HG03439 (cell line): ENCODE results near the gene USP6NL.
A peak's percentile ranks its signal among the peaks of the same experiment; 100 is the strongest.

ENCODE experiments used
- ATAC-seq: cut with Tn5 transposase; IDR thresholded peaks from one replicate; pipeline ENCODE4 v1.9.1; 2021; ENCODE audit warnings: mild to moderate bottlenecking, moderate library complexity; ENCODE audit not compliant: unreplicated experiment

The USP6NL gene

DNA sequence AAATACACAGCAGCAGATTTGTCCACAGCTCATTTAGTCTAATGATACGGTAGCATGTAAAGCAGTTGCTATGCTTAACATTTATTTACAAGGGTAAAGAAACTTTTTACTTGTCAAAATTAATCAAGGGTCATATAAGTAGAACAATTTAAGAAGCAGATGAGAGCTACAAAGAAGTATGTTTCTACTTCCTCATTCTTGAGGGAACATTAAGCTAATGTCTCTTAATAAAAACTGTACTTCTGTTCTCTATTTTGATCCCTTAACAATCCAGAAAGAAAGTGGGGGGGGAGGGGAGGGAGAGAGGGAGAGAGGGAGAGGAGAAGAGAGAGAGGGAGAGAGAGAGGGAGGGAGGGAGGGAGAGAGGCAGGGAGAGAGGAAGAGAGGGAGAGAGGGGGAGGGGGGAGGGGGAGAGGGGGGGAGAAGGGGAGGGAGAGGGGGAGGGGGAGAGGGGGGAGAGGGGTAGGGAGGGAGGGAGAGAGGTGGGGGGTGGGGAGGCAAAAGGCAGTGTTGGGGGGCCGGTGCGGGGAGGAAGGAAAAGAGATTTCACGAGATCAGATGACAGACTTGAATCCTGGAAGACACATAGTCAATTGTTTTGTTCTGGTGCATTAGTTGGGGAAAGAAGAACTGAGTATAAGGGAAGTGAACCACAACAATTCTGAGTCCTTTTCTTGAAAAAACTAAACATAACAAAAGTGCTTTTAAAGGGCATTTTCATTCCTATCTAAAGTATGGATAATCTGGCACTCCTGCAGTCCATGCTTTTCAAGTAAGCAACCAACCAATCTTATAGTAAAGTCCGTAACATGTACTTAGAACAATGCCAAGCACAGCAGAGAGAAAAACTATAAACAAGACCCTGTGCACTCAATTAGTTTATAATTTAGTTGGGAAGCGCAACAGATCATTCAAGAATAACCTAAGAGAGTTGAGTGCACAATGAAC, 128.0 kb downstream of the USP6NL start:
- no peak for ATAC-seq

DNA sequence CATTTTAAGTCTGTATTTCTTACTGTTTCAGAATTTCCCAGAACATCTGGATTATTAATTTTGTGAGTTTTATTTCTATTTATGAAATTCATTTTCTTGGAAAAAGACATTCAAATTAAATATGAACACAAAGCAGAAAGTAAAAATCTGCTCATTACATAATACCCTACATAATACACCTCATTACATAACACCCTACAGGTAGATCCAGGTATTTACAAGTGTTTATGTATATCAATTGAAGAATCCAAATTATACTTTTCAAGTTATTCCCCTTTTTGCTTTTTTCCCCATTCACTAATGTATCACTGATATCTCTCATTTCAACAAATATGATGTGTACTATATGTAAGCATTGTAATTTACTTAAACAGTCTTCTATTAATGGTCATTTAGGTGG, 129.1 kb downstream of the USP6NL start:
- ATAC-seq: no peak

DNA sequence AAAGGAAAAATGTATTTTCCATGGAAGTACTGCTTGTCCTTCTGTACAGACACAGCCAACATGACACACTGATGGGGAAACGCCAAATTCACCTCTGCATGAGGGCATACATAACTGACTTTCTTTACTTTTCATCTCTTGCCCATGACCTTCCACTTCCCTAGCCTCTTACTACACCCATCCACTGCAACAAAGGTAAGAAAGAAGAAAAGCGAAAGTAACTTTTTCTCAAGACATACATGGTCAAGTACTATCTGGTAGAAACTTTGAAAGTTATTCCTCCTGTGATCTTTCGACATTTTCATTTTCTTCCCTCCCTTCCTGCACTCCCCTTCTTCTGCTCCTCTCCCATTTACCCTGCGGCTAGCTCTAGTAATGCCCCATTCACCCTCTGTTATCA, 130.8 kb downstream of the USP6NL start:
- ATAC-seq: no peak

DNA sequence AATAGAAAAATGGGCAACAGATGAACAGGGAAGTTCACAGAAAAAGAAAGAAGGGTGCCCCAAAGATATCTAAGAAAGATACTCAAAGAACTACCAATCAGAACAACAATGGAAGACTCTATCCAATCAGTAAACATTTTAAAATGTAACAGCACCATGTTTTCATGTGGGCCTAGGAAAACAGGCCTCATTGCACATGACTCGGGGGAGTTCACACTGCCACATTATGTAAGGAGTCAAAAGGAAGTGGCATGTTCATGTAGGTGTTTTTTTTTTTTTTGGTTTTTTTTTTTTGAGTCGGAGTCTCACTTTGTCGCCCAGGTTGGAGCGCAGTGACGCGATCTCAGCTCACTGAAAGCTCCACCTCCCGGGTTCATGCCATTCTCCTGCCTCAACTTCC, 132.2 kb downstream of the USP6NL start:
- no peak for ATAC-seq

DNA sequence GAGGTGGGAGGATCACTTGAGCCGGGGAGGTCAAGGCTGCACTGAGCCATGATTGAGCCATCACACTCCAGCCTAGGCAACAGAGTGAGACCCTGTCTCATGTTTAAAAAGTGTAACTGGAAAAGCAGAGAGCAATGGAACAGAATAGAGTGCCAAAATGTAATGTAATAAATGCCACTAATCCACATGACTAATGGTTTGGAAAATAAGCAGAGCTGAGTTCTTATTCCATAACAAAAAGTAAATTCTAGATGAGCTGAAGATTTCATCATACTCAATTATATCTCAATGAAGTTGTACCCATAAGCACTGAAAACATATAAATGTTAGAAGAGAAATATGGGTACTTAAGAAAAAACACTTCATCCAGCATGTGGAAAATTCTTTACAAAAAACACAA, 132.6 kb downstream of the USP6NL start:
- ATAC-seq: no peak

DNA sequence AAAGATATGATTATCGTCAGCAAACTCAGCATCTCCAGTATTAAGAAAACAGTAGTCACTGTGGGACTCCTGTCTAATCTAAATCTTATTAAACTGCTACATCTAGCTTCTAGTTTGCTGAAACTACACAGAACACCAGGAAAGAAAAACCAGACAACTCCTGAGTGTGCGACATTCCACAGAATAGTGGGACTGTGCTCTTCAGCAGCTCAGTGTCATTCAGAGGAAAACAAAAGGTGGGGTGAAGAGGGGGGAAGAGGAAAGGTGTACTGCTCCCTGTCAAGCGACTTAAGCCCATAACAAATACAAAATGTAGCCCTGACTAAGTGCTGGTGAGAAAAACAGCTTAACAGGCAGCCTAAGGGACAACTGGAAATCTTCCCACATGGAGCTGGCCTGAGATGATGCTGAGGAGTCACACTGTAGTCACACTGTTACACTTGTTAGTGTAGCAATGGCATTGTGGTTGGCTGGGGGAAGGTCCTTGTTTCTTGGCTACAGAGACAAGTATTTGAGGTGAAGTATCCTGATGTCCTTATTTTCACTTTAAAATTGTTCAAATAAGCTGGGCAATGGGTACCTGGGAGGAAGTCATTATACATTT, 135.5 kb downstream of the USP6NL start:
- ATAC-seq: no peak

DNA sequence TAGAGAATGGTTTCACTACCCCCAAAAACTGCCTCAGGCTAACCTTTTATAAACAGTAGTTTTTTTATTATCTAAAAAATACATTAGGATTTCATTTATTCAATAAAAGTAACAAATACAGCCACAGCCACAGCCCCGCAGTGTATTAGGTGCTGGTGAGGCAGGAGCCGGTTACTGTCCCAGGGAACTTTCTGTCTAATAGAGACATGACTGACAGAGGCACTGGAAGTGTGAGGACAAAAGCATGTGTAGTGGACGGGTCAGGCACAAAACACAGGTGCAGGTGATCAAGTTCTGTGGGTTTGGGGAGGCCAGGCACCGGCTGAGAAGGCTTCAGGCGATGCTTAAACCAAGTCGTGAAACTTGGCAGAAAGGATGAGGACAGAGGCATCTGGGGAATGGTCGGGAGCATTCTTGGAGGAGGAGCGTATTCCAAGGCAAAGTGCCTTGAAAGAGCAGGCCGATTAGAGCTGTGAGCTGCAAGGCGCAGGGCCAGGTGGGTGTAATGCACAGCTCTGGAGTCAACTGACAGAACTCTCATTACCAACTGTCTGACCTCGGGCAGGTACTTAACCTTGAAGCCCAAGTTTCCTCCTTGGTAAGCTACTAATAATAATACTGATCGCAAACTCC, 138.2 kb downstream of the USP6NL start:
- no peak for ATAC-seq

DNA sequence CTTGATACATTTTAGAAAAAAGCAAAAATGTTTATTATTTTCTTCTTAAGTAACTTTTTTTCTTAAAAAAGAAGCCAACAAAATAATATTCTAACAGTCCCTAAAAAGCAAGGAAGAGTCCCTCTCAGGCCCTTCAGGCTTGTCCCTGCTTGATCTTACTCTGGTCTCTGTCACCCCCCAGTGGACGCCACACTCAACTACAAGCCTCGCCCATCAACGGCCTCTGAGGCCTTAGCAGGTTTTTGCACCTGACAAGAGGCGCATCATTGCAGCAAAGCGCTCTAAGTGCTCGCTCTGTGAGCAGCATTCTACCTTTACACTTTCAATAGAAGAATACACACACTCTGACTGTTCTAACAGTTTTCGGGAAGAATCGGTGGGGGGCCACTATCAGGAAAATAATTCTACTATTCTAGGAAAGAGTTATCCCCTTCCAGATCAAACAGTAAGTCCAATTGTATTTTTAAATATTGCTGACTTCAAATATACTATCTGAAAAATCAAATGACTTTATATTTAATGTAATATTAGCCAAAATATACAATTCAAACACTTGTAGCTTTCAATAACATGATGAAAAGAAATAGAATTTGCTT, 139.2 kb downstream of the USP6NL start:
- peak; percentile 80 for ATAC-seq

DNA sequence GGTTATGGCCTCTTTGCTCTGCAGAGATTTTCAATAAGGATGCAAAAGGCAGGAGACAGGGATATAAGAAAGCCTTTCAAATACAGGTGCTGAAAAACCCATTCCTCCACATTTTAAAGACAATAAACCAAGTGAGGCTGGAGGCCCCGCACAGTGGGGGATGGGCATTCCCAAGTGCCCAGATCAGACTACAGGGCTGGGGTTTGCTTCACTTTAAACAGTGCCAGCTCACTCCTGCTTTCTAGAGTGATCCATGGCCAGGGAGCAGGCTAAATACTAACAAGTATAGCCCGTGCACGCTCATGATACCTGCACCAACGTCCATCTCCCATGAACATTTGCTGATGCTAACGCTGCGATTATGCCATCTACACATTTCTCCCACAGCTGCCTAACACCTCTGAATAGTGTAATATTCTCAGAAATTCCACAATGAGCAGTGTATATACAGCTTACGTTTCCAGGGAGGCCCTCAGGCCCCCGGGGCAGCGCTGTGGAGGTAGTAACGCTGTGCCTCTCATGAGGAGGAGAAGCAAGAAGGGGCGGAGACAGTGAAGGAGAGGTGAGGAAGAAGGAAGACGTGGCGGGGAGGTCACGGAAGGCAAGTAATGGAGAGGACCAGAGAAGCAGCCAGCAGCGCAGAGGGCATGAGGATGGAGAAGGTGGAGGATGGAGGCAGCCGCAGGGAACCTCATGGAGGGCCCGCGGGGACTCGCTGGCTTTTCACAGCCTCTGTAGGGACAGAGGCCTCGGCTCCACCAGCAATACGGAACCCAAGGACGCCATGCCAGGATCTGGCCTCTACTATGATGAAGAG, 141.7 kb downstream of the USP6NL start:
- ATAC-seq: no peak

DNA sequence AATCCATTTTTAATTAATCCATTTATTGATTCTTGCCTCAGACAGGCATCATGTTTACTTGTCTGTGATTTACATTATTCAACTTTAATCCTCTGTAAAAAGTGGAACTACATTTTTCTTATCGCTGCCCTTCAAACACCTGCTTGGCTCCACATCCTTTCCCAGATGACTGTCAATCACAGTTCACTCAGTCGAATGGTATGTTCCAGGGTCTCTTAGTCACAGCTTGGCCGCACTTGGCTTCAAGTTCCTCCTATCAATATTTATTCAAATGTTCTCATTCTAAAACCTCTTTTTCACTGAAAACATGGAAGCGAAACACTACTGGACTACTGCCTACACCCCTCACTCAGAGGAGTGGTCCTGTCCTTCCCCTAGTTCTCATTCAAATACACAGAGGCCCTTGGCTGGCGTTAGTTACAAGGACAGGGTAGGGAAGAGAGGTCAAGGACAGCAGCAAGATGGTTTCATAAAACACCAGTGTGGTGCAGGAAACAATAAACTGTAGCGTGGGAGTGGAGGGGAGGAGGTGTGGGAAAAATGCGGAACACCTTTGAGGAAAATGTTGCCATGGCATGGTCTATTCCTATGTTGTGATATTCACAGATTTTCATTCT, 143.2 kb downstream of the USP6NL start:
- ATAC-seq: no peak

DNA sequence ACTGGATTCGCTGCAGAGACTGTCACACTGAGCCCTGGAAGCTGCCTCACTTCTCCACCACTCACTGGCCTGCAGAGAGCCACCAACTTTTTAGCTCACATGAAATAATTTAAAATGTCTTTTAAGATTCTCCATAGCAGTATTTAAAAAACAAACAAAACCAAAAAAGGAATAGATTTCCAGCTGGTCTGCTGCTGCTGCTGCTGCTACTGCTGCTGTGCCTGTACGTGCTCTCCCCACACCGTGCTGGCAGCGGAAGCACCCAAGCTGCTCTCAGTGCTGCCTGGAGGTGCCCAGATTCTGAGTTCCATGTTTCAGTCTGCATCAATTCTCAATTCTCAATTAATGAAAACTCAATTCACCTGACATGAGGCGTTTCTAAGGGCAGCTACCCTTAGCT, 146.0 kb downstream of the USP6NL start:
- ATAC-seq: no peak

DNA sequence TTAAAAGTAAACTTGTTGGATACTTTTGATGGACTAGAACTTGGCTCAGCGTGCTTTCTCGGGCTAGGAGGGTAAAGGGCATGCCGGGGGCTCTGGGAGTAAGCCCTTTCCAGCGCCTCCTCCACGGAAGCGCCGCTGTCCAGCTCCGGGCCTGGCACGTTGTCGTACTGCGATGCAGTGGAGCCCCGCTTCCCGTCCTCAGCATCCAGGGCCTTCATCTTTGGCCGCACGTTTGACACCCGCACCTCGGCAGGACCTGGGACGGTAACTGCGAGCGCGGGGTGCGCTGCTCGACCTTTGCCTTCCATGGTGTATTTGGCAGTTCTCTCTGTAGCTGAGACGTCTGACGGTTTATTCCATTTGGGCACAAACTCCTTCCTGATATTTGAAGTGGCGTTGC, 148.3 kb downstream of the USP6NL start:
- ATAC-seq: no peak

DNA sequence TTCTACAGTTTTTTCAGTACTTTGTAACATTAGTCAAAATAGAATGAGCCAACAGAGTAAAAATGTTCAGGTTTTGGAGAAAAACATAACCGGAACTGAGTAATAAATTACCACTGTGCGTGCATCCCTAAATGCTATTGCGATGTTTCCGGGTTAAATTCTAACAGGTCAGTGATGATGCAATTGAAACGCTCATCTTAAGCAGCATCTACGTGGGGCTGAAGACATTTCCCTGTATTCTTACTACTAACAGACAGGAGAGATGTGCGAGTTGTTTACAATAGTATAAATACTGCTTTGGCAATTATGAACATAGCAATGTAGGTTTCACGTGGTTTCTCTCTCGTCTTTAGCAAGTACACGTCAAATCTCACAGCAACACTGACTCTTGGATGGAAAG, 149.4 kb downstream of the USP6NL start:
- no peak for ATAC-seq

DNA sequence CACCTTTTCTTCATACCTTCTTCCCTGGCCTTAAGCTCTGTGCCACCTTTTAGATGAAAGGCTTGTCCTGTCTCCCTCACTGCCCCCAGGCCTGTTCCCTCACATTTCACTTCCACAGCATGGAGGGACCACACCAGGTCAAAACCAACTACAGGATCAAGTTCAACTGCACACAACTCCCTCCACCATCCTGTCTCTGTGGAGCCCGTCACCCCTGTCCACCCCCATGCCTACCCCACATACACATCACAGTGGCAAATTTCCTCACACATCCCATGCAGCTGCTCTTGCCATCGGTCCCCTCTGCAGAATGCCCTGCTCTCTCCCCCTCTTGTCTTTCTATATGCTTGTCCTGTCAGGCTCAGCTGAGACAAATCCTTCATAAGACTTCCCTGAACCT, 154.1 kb downstream of the USP6NL start:
- no peak for ATAC-seq

DNA sequence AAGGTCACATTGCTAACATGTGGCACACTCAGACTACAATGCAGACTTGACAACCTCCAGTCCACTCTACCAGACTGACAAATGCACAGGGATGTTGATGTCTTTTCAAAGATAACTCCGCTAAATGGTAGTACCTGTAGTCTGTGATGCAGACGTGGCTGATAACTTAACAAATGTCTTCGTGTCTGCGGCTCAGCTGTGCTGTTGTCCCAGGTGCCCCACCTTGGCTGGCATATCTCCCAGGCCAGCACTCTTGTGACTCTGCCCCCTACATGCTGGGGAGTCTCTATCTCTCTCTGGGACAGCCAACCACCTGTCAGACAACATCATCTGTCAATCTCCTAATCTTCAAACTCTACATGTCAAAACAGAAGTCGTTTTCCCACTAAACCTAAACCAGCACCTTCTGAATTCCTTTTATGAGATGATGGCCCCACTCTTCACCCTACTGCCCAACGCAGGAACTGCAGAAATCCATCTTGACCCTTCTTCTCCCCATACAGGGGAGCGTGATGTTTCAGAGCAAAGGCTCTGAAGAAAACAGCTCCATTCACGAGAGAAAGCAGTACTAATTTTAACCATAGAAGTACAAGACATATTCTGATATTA, 156.4 kb downstream of the USP6NL start:
- no peak for ATAC-seq

DNA sequence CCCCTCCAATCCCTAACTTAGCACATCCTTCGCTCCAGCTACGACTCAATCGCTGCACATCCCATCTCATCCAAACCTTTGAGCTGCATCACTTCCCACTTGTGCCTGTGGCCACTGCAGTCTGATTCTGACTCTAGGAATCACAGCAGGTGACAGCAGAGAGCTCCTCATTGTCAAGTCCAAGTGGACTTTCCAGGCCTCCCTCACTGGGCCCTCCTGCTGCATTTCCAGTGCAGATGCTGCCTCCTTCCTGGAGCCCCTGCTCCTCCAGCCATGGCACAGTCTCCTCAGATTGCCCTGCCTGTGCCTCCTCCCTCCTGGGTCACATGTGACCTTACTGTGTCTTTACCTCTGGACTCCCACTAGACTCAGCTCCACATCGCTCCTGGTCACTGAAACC, 157.3 kb downstream of the USP6NL start:
- no peak for ATAC-seq

DNA sequence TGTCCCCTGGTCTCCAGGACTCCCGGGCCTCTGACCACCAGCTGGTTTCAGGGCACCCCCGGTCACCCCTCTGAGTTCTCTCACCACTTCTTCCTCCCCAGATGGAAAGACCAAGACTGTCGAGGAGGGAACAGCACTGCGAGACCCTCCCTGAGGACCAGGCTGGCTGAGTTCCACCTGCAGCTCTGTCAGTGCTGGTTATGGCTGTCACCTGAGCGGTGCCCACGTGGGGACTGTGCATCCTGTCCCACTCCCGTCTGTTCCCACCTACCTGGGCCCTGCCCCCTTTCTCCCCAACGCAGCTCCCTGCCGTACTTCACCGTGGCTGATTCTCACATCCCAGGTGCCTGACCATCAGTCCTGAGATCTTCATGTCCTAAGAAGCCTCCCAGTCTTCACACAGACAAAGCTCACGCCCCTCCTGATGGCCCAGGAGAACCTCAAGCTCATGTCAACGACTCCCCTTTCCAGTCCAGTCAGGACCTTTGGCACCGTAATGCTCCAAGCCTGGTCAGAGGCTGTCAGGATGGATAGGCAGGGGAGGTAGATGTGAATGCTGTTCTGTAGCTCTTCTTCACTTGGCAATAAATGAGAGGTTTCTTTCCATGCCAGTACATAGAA, 159.7 kb downstream of the USP6NL start:
- no peak for ATAC-seq

DNA sequence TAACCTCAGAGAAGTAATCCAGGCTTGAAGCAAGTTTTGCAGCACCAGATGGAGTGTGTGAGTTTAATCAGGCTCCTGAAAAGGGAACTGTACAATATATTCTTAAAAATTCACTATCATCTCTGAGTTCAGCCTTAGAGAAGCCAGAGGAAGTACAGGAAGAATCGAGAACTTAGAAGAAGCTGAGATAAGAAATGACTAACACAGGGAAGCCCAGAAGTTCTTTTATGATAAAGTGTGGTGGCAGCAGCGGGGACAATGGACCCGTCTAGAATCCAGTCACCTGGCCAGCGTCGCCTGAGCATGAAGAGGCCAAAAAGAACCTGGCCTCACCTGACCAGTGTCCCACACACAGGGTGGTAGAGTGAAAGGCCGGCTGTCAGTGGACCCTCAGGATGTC, 161.0 kb downstream of the USP6NL start:
- no peak for ATAC-seq

DNA sequence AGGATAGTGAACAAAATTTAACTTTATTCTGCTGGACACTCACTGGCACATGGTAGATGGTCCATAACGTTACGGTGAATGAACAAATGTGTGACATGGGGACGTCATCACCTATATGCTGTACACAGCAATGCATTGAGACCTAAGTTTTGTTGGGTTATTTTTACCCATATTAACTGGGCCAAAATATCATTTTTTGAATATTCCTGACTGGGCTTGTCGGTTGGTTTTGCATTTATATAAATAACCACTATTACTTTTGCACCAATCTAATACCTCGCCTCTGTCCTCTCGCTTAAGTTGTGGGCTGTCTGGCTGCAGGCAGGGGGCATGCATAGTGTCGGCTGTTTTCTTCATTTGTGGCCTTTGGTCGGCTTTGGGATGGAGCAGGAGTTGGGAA, 161.7 kb downstream of the USP6NL start:
- no peak for ATAC-seq
